Neural cell (in vitro differentiated cells): ENCODE measurements around the gene ERBB4. TPM values are rescaled to one million over a fixed set of nuclear protein-coding genes. Genes with fewer than 3 reads are reported as not detected.

Experiments
- H2AFZ ChIP-seq: fragments of 200-600, 300-800 bp; sonication (generic), shearing (Covaris generic); 2 replicates; pipeline ENCODE4 v1.6.0; 2014; ENCODE audit warnings: low read depth, mild to moderate bottlenecking, antibody characterized with exemption, low read length, moderate library complexity
- H3F3A ChIP-seq: fragments of 200-600 bp; shearing (Covaris generic); 2 replicates; pipeline ENCODE4 v1.6.1; 2016; ENCODE audit warnings: mild to moderate bottlenecking, moderate library complexity, mixed read lengths, antibody characterized with exemption, low read length; ENCODE audit not compliant: insufficient read depth, poor library complexity, severe bottlenecking
- H3K27ac ChIP-seq: fragments of 200-600, 300-800 bp; sonication (generic), shearing (Covaris generic); 2 replicates; pipeline ENCODE4 v1.5.1; 2014; ENCODE audit warnings: mild to moderate bottlenecking, low read length, moderate library complexity
- H3K27me3 ChIP-seq: fragments of 300-800, 200-600 bp; sonication (generic), shearing (Covaris generic); 2 replicates; pipeline ENCODE4 v1.6.0; 2014; ENCODE audit warnings: mild to moderate bottlenecking, low read depth, low read length, moderate library complexity; ENCODE audit not compliant: insufficient read depth
- H3K36me3 ChIP-seq: fragments of 300-800, 200-600 bp; sonication (generic), shearing (Covaris generic); 2 replicates; pipeline ENCODE4 v1.5.1; 2014; ENCODE audit warnings: mild to moderate bottlenecking, antibody characterized with exemption, low read length, moderate library complexity; ENCODE audit not compliant: insufficient read depth
- H3K4me2 ChIP-seq: fragments of 300-800, 200-600 bp; sonication (generic), shearing (Covaris generic); 2 replicates; pipeline ENCODE4 v1.6.0; 2014; ENCODE audit warnings: mild to moderate bottlenecking, low read length
- H3K4me3 ChIP-seq: fragments of 300-800, 200-600 bp; sonication (generic), shearing (Covaris generic); 2 replicates; pipeline ENCODE4 v1.5.1; 2014; ENCODE audit warnings: mild to moderate bottlenecking, low read length, moderate library complexity
- H3K79me2 ChIP-seq: fragments of 200-600 bp; shearing (Covaris generic); replicated peaks from 2 replicates; pipeline ENCODE4 v1.6.0; 2014; ENCODE audit warnings: mild to moderate bottlenecking, low read length, moderate library complexity; ENCODE audit not compliant: insufficient read depth
- H3K9ac ChIP-seq: fragments of 300-800, 200-600 bp; sonication (generic), shearing (Covaris generic); 2 replicates; pipeline ENCODE4 v1.6.1; 2016; ENCODE audit warnings: mild to moderate bottlenecking, low read length, mixed read lengths
- H3K9me2 ChIP-seq: fragments of 200-600 bp; shearing (Covaris generic); 2 replicates; pipeline ENCODE4 v1.6.1; 2016; ENCODE audit warnings: mild to moderate bottlenecking, low read length, mixed read lengths; ENCODE audit not compliant: insufficient read depth
- H3K9me3 ChIP-seq: fragments of 200-600, 300-800 bp; sonication (generic), shearing (Covaris generic); 2 replicates; pipeline ENCODE4 v1.6.1; 2016; ENCODE audit warnings: mild to moderate bottlenecking, mixed run types, low read length, moderate library complexity, mixed read lengths
- H4K20me1 ChIP-seq: fragments of 200-600 bp; shearing (Covaris generic); 2 replicates; pipeline ENCODE4 v1.6.1; 2016; ENCODE audit warnings: mild to moderate bottlenecking, mixed run types; ENCODE audit not compliant: insufficient read depth
- CTCF ChIP-seq: fragments of 450-650 bp; IDR thresholded peaks from 2 replicates; pipeline ENCODE4 v1.5.1; 2014; ENCODE audit warnings: antibody characterized with exemption, mild to moderate bottlenecking, moderate library complexity; ENCODE audit not compliant: poor library complexity, severe bottlenecking
- EP300 ChIP-seq: fragments of 450-650 bp; conservative IDR thresholded peaks from 2 replicates; pipeline ENCODE4 v1.6.1; 2014; ENCODE audit warnings: antibody characterized with exemption, mild to moderate bottlenecking, moderate library complexity; ENCODE audit not compliant: poor library complexity, severe bottlenecking
- EZH2 ChIP-seq: fragments of 200-600, 300-800 bp; shearing (Covaris generic), sonication (generic); IDR thresholded peaks from 2 replicates; pipeline ENCODE4 v1.6.1; 2014; ENCODE audit warnings: antibody characterized with exemption, low read length, borderline replicate concordance, mild to moderate bottlenecking; ENCODE audit not compliant: insufficient read depth, poor library complexity, severe bottlenecking
- MXI1 ChIP-seq: fragments of 450-650 bp; conservative IDR thresholded peaks from 2 replicates; pipeline ENCODE4 v1.6.1; 2014; ENCODE audit warnings: antibody characterized with exemption, mild to moderate bottlenecking; ENCODE audit not compliant: poor library complexity, severe bottlenecking
- POLR2AphosphoS5 ChIP-seq: IDR thresholded peaks from 2 replicates; pipeline ENCODE4 v1.6.1; 2012
- RAD21 ChIP-seq: fragments of 450-650 bp; conservative IDR thresholded peaks from 2 replicates; pipeline ENCODE4 v1.6.1; 2014; ENCODE audit warnings: antibody characterized with exemption, mild to moderate bottlenecking, moderate library complexity
- REST ChIP-seq: IDR thresholded peaks from 2 replicates; pipeline ENCODE4 v1.6.1; 2012; ENCODE audit warnings: borderline replicate concordance
- SMC3 ChIP-seq: fragments of 450-650 bp; conservative IDR thresholded peaks from 2 replicates; pipeline ENCODE4 v1.6.1; 2014; ENCODE audit warnings: antibody characterized with exemption, mild to moderate bottlenecking, moderate library complexity; ENCODE audit not compliant: poor library complexity
- TAF1 ChIP-seq: IDR thresholded peaks from 2 replicates; pipeline ENCODE4 v1.6.1; 2012; ENCODE audit warnings: low read depth
- polyA plus RNA-seq: library from polyadenylated mRNA; depleted of rRNA; stranded (reverse); fragments of >200 nt; gene quantifications from 2 replicates; pipeline ENCODE4 v1.2.3, GENCODE V29; 2014

Gene ERBB4
- polyA plus RNA-seq, 1 donor from 2014 or later = 0.69 TPM

- Histone ChIP-seq H2AFZ (no peak overlapping the region), H3K27ac (no peak overlapping the region), H3K9me3 (no peaks in the 10 kb centered on the region), H3K9ac (no peak overlapping the region), H4K20me1 (no peaks in the 10 kb centered on the region), H3K27me3 (no peaks in the 10 kb centered on the region), H3K9me2 (no peaks in the 10 kb centered on the region), H3K4me2 (no peak overlapping the region), H3K79me2 (no peaks in the 10 kb centered on the region), H3F3A (no peaks in the 10 kb centered on the region), H3K4me3 (no peak overlapping the region), H3K36me3 (no peaks in the 10 kb centered on the region)
- no peak for TF ChIP-seq SMC3
- TF ChIP-seq TAF1 = no peak
- no peak for TF ChIP-seq EZH2
Observed at GRCh38 chr2:211329882-211330281, 1208.7 kb downstream of the ERBB4 start.

GRCh38 chr2:211329421-211329820 lies 1209.2 kb downstream of the ERBB4 start:
- H3K79me2 ChIP-seq = no peaks in the 10 kb centered on the region
- no peak overlapping the region for H3K27ac ChIP-seq
- H3K27me3 ChIP-seq = no peaks in the 10 kb centered on the region
- H4K20me1 ChIP-seq = no peaks in the 10 kb centered on the region
- no peak overlapping the region for H3K4me3 ChIP-seq
- H2AFZ ChIP-seq = no peak overlapping the region
- no peaks in the 10 kb centered on the region for H3K36me3 ChIP-seq
- H3K4me2 ChIP-seq = no peak overlapping the region
- no peaks in the 10 kb centered on the region for H3K9me2 ChIP-seq
- no peak for TF ChIP-seq POLR2AphosphoS5
- TF ChIP-seq RAD21 = no peak
- no peak for TF ChIP-seq CTCF
- TF ChIP-seq TAF1 = no peak
- no peak for TF ChIP-seq MXI1
- TF ChIP-seq EZH2 = no peak
- no peak for TF ChIP-seq EP300
- no peaks in the 10 kb centered on the region for H3K9me3 ChIP-seq
- H3F3A ChIP-seq = no peaks in the 10 kb centered on the region
- H3K9ac ChIP-seq = no peak overlapping the region

- H2AFZ ChIP-seq = no peak overlapping the region
- H3K4me2 ChIP-seq = no peak overlapping the region
- no peaks in the 10 kb centered on the region for H3K36me3 ChIP-seq
- no peaks in the 10 kb centered on the region for H3K79me2 ChIP-seq
- no peaks in the 10 kb centered on the region for H3K9me3 ChIP-seq
- H4K20me1 ChIP-seq = no peaks in the 10 kb centered on the region
- no peaks in the 10 kb centered on the region for H3F3A ChIP-seq
- H3K4me3 ChIP-seq = no peak overlapping the region
- H3K9ac ChIP-seq = no peak overlapping the region
- no peaks in the 10 kb centered on the region for H3K27me3 ChIP-seq
- no peak overlapping the region for H3K27ac ChIP-seq
- H3K9me2 ChIP-seq = no peaks in the 10 kb centered on the region
- TF ChIP-seq POLR2AphosphoS5 (no peak), SMC3 (no peak), EP300 (no peak), RAD21 (no peak), REST (no peak), EZH2 (no peak), CTCF (no peak), MXI1 (no peak), TAF1 (no peak)
Observed at GRCh38 chr2:211328126-211328525, 1210.5 kb downstream of the ERBB4 start.
